Transverse colon (tissue), 4 donors: ENCODE results near the gene LCN12. TPM values are rescaled to one million over a fixed set of nuclear protein-coding genes. Genes with fewer than 3 reads are reported as not detected.
A peak's percentile ranks its signal among the peaks of the same experiment; 100 is the strongest.

ENCODE experiments used
- DNase-seq: peaks from one replicate; pipeline ENCODE4 v3.0.0-alpha.2; 2019
- H3K27ac ChIP-seq, 4 donors: fragments of 200-600 bp; sonication (generic); 2 replicates each; pipeline ENCODE4 v1.5.1; 2016 to 2018; ENCODE audit warnings: inconsistent platforms in 4 of 4
- H3K27me3 ChIP-seq: fragments of 200-600 bp; sonication (generic); 2 replicates; pipeline ENCODE4 v1.5.1; 2017; ENCODE audit warnings: inconsistent platforms
- H3K36me3 ChIP-seq, 4 donors: fragments of 200-600 bp; sonication (generic); 2 replicates each; pipeline ENCODE4 v1.5.1; 2017 to 2019; ENCODE audit warnings: inconsistent platforms in 4 of 4
- H3K4me1 ChIP-seq, 4 donors: fragments of 200-600 bp; sonication (generic); 2 replicates each; pipeline ENCODE4 v1.5.1; 2017 to 2020; ENCODE audit warnings: inconsistent platforms in 4 of 4
- H3K4me3 ChIP-seq, 4 donors: fragments of 200-600 bp; sonication (generic); 1 replicate in 1 of 4; 2 replicates in 3 of 4; pipeline versions ENCODE4 v1.5.1 to v1.6.1; 2017 to 2019; ENCODE audit warnings: inconsistent platforms in 4 of 4
- H3K9me3 ChIP-seq, 2 donors: fragments of 200-600 bp; sonication (generic); 2 replicates each; pipeline ENCODE4 v1.5.1; 2017 to 2019; ENCODE audit warnings: inconsistent platforms in 2 of 2
- EP300 ChIP-seq: sonication (generic); formaldehyde crosslinking; IDR thresholded peaks from one replicate; pipeline ENCODE4 v1.6.1; 2017; ENCODE audit warnings: antibody characterized with exemption, low read depth
- POLR2A ChIP-seq: fragments of 450-650 bp; IDR thresholded peaks from one replicate; pipeline ENCODE4 v1.6.1; 2016; ENCODE audit warnings: antibody characterized with exemption, mild to moderate bottlenecking, moderate library complexity
- POLR2AphosphoS5 ChIP-seq, 3 donors: sonication (generic); formaldehyde crosslinking; IDR thresholded peaks; one replicate each; pipeline ENCODE4 v1.6.1; 2016; ENCODE audit warnings: antibody characterized with exemption in 3 of 3
- WGBS, 2 donors: methylation state at CpG; one replicate each; pipeline ENCODE4 v1.1.5; 2018; ENCODE audit warnings: low coverage in 1 of 2; 5-methylcytosine and 5-hydroxymethylcytosine counted together
- in situ Hi-C, 4 donors: fragments of 200-750 bp; cut with MboI; loops; one replicate each; pipeline versions ENCODE4 v1.15.0 to v1.15.1; 2017; ENCODE audit warnings: low sequenced_read_pairs in 3 of 4, low pct_ligation_motif_present in 1 of 4, low pct_unique_long_range_greater_than_20kb in 1 of 4
- intact Hi-C: fragments of 100-400 bp; cut with DNase I; formaldehyde crosslinking; loops from one replicate; pipeline ENCODE4 v1.15.1; 2023; ENCODE audit warnings: low total_unique reads
- total RNA-seq, 4 donors: library from RNA; depleted of rRNA; stranded (reverse); fragments of >200 nt; gene quantifications; one replicate each; pipeline ENCODE4 v1.1.0, GENCODE V29; 2016
- TF ChIP-seq, protein P1 (sequence below), 5 experiments: fragments of 200-600 bp in 3 of 5; fragments of 450-650 bp in 2 of 5; sonication (generic) in 3 of 5; IDR thresholded peaks; 1 replicate in 2 of 5; 2 replicates in 3 of 5; pipeline ENCODE4 v1.5.1; 2016 to 2017; ENCODE audit warnings: antibody characterized with exemption in 5 of 5, inconsistent platforms in 3 of 5, mild to moderate bottlenecking in 2 of 5, moderate library complexity in 1 of 5

LCN12 gene
- total RNA-seq, 4 donors from 2014 or later: 1.2 to 52.7 (median 5.5) TPM

DNA sequence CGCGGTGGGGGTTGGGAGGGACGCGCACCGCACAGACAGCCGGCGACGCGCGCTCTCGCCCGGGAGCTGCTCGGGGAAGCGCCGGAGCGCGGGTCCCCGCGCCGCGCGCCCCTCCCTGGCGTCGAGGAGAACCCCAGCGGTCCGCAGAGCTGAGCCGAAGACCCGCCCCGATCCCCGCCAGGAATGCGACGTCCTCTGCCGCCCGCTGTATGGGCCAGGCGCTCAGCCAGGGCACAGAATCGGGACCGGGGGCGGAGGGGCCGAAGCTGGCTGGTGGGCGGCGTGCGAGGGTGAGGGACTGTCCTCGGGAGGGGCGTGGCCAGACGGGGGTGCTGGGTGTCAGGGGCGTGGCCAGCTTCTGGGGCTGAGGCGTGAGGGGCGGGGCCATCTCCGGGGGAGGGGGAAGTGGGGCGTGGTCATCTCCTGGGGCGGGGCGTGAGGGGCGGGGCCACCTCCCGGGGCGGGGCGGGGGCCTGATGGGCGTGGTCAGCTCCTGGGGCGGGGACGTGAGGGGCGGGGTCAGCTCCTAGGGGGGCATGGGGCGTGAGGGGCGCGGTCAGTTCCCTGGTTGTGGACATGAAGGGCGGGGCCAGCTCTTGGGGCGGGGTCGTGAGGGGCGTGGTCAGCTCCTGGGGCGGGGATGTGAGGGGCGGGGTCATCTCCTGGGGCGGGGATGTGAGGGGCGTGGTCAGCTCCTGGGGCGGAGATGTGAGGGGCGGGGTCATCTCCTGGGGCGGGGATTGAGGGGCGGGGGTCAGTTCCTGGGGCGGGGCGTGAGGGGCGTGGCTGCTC, 26.2 kb downstream of the LCN12 start:
- Histone ChIP-seq H3K36me3 (no peaks in the 10 kb centered on the region), H3K4me3 (peak overlapping the region; percentile 19 to 55 (median 30)), H3K4me1 (peaks cover 0 to 19% (median 8%) of the 10 kb centered on the region in 4 donors), H3K9me3 (no peaks in the 10 kb centered on the region), H3K27me3 (peaks cover 8% of the 10 kb centered on the region), H3K27ac (peak overlapping the region; percentile 14 to 35 (median 30))
- WGBS, 2 donors: 11% methylated on average over 44 of the region's 78 CpGs; no CpG with 5 or more reads in 1 of the 2 donors
- intact Hi-C loops: no loop called here
- peak; percentile 65 for DNase-seq
- in situ Hi-C loops: no loop called here
- TF ChIP-seq, protein P1, sequence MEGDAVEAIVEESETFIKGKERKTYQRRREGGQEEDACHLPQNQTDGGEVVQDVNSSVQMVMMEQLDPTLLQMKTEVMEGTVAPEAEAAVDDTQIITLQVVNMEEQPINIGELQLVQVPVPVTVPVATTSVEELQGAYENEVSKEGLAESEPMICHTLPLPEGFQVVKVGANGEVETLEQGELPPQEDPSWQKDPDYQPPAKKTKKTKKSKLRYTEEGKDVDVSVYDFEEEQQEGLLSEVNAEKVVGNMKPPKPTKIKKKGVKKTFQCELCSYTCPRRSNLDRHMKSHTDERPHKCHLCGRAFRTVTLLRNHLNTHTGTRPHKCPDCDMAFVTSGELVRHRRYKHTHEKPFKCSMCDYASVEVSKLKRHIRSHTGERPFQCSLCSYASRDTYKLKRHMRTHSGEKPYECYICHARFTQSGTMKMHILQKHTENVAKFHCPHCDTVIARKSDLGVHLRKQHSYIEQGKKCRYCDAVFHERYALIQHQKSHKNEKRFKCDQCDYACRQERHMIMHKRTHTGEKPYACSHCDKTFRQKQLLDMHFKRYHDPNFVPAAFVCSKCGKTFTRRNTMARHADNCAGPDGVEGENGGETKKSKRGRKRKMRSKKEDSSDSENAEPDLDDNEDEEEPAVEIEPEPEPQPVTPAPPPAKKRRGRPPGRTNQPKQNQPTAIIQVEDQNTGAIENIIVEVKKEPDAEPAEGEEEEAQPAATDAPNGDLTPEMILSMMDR (IDR thresholded peaks at IDR 0.05): no peak
- TF ChIP-seq POLR2AphosphoS5 (IDR thresholded peaks at IDR 0.05): no peak
- TF ChIP-seq EP300: no peak
- no peak for TF ChIP-seq POLR2A

DNA sequence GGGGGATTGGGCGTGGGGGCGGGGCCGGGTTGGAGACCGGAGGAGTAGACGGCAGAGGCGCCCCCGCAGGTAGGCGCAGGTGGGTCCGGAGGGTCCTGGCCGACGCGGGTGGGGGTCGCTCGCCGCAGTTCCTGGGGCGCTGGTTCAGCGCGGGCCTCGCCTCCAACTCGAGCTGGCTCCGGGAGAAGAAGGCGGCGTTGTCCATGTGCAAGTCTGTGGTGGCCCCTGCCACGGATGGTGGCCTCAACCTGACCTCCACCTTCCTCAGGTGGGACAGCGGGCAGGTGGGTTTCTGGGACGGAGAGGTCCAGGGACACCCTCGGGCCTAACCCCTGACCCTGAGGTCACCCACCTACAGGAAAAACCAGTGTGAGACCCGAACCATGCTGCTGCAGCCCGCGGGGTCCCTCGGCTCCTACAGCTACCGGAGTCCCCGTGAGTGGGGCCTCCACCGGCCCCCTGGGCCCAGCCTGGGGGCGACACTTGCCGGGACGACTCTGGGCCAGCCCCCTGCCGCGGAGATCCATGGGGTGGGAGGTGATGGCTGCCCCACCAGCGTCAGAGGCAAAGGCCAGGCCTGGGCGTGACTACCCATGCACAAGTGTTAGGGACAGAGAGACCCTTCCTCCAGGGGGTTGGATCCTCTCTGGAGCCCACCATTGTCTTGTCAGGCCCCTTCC, 26.9 kb downstream of the LCN12 start:
- Histone ChIP-seq H3K27me3 (peaks cover 15% of the 10 kb centered on the region), H3K9me3 (no peaks in the 10 kb centered on the region), H3K4me1 (peaks cover 0 to 19% (median 8%) of the 10 kb centered on the region in 4 donors), H3K27ac (no peak overlapping the region), H3K36me3 (no peaks in the 10 kb centered on the region), H3K4me3 (no peak overlapping the region)
- DNase-seq: no peak
- 62% methylated on average over 37 of the region's 41 CpGs; no CpG with 5 or more reads in 1 of the 2 donors for WGBS, 2 donors
- TF ChIP-seq, protein P1 (IDR thresholded peaks at IDR 0.05): no peak
- TF ChIP-seq POLR2A (no peak), EP300 (no peak), POLR2AphosphoS5 (IDR thresholded peaks at IDR 0.05) (no peak)
- in situ Hi-C loops (no loop called here), intact Hi-C loops (no loop called here)

GRCh38 chr9:136979769-136980587, 27.9 kb downstream of the LCN12 start:
- Histone ChIP-seq H3K9me3 (no peaks in the 10 kb centered on the region), H3K27ac (no peak overlapping the region), H3K4me3 (no peak overlapping the region), H3K27me3 (peaks cover 25% of the 10 kb centered on the region), H3K36me3 (no peaks in the 10 kb centered on the region), H3K4me1 (peaks cover 0 to 17% (median 8%) of the 10 kb centered on the region in 4 donors)
- no peak for DNase-seq
- in situ Hi-C loops (no loop called here), intact Hi-C loops (no loop called here)
- no peak for TF ChIP-seq POLR2AphosphoS5 (IDR thresholded peaks at IDR 0.05)
- TF ChIP-seq, protein P1 (IDR thresholded peaks at IDR 0.05): no peak
- no peak for TF ChIP-seq POLR2A
- no peak for TF ChIP-seq EP300
- 71 to 79% methylated on average over 4 to 26 of the region's 26 CpGs for WGBS, 2 donors
